GM21447 (cell line): Measurements from ENCODE around the gene ZNF609.

ENCODE experiments used
- ATAC-seq: cut with Tn5 transposase; IDR thresholded peaks from one replicate; pipeline ENCODE4 v1.9.1; 2021; ENCODE audit not compliant: unreplicated experiment

The ZNF609 gene

DNA sequence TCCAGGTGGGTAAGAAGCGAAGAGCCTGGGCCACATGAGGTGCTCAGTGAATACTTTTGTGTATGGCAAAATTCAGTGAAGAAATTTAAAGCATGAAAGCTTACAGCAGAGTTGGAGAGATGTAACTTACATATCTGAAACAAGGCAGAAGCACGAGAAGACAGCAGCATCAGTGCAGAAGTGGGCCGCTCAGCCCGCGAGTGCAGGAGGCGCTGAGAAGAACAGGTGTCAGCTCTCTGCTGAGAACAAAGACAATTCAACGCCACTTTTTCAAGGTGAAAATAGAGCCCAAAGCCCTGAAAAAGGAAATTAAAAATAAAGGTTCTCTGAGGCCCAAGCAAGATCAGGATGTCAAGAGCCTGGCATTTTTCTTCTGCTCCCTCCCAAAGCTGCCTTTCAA is 256.8 kb downstream of the ZNF609 start:
- ATAC-seq = no peak

DNA sequence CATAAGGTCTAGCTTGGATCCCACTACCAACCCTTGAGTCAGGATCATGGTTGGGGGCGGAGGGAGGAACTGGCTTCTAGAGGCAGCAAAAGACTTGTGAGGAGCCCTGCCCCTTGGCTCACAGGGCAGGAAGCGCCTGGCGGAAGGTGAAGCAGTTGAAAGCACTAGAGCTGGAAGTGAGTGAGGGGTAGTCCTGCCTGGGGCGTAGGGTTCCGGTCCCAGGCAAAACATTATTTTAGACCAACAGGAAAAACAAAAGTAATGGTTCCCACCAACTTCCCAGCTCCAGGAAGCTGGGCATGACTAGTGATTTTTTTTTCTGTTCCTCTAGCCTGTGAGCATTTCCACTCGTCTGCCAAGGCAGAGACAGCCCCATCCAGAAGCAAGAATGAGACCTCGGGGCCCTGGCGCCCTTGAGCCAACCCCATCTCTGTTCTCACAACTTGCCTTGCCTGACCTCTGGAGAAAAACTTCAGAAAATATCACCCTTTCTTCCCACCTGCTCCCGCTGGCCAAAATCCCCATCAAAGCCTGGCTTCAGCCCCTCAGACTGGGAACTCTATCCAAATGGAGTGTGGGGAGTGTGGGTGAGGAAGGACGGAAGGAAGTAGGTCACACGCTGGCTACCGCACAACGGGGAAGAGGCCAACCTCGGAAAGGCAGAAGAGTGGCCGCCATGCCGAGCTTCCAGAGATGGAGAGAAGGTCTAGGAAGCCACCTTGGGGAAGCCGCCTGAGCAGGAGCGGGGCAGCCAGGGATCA is 257.5 kb downstream of the ZNF609 start:
- ATAC-seq = no peak

DNA sequence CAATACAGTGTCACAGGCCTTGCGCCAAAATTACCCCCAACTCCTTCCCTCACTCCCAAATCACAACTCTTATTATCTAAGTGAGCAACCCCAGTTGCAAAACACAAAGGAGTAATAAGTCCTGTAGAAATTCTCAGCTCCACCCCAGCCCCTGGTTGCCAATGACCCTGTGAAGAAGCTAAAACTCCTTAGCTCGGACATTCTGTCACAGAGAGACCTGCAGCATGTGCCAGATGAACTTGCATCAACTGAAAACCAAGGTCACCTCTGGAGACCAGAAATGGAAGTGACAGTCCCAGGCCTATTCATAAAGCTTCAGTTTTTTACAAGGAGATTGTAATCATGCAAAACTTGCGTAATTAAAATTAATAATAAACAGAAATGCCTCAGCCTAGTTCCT is 259.8 kb downstream of the ZNF609 start:
- no peak for ATAC-seq

GRCh38 chr15:64730151-64730550 is 269.8 kb downstream of the ZNF609 start:
- ATAC-seq = no peak

DNA sequence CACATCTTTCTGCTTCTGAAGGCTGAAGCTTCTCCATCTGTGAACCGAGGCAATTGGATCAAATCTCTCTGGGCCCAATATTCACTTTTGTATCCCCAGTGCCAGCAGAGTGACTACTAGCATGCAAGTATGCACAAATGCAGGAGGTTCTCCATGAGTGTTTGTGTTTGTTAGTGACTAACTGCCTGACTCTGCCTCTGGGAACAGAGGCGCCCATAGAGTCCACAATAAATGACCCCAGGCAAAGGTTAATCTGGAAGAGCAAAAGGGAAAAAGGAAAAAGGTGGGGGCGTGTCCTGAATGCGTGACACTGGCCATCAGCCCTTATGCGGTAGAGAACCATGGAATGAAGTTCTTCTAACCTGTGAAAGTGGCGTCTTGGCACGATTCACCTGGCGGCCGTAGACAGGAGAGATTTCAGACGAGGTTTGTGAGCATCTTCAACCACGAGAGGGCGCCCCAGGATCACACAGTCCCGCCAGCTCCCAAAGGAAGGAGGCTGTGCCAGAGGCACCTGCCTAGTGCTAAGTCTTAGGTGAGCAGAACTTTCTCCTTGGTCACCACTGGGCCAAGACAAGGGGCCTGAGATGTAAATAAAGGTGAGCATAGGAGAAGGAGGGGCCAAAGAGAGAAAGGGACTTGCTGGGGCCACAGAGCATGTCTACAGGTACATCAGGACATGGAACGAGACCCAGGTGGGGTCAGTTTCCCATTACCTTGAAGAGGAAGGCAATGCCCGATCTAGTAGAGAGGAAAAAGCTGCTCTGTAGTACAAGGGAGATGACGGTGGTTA is 270.8 kb downstream of the ZNF609 start:
- no peak for ATAC-seq

DNA sequence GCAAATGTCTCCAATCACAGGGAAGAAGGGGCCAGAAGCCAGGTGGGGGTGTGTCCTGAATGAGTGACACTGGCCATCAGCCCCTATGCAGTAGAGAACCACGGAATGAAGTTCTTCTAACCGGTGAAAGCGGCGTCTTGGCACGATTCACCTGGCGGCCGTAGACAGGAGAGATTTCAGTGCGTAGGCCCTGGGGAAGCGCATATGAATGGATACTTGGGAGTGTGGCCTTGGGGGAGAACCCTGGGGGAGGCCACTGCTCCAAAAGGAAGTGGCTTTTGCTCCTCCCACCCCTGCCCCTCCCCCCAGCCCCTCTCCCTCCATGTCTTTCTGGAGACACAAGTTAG is 271.4 kb downstream of the ZNF609 start:
- no peak for ATAC-seq

DNA sequence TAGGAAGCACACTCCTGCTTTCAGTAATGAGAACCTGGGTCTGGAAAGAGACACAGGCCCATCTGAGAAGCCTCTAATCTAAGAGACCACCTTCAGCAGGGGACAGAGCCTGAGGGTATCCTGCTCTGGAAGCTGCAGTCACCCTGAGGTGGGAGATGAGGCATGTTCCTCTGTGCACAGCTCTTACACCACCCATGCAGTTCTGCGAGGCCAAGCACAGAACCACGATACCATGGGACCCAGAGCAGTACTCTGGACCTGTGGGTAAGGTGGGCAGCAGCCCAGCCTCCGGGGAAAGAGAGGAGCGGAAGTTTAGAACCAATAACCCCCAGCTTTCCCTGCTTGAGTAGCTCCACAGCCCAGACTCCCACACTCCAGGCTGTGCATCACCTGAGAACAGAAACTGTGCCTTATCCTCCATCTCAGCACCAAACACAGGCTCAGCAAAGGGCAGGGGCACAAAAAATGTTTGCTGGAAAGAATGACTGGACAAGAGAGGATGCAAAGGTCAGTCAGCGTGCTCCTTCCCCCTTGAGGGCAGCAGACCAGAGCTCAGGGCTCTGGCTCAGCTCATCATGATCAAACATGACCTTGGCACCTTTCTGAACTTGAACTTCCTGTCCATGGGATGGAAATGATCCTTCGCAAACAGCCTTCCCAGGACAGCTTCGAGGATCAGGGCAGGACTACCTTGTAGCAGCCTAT is 271.9 kb downstream of the ZNF609 start:
- no peak for ATAC-seq
